KMS-11 (cell line): ENCODE data around the gene SRSF4.

Experiments used
- H2AFZ ChIP-seq: fragments of 200-600 bp; sonication (generic); 2 replicates; pipeline ENCODE4 v1.6.1; 2016; ENCODE audit warnings: antibody characterized with exemption, mixed run types, low read depth
- H3K27ac ChIP-seq: fragments of 200-600 bp; sonication (generic); 2 replicates; pipeline ENCODE4 v1.6.1; 2016; ENCODE audit warnings: mild to moderate bottlenecking, mixed run types
- H3K27me3 ChIP-seq: fragments of 200-600 bp; sonication (generic); 2 replicates; pipeline ENCODE4 v1.6.1; 2017; ENCODE audit warnings: mild to moderate bottlenecking, low read depth, mixed run types, moderate library complexity; ENCODE audit not compliant: insufficient read depth
- H3K36me3 ChIP-seq: fragments of 200-600 bp; sonication (generic); 2 replicates; pipeline ENCODE4 v1.6.1; 2017; ENCODE audit warnings: mild to moderate bottlenecking, mixed run types; ENCODE audit not compliant: insufficient read depth
- H3K4me1 ChIP-seq: fragments of 200-600 bp; sonication (generic); 2 replicates; pipeline ENCODE4 v1.6.1; 2016; ENCODE audit warnings: mild to moderate bottlenecking, low read depth, mixed run types; ENCODE audit not compliant: poor library complexity, severe bottlenecking
- H3K4me2 ChIP-seq: fragments of 200-600 bp; sonication (generic); 2 replicates; pipeline ENCODE4 v1.7.0; 2016; ENCODE audit warnings: mild to moderate bottlenecking, mixed run types
- H3K4me3 ChIP-seq: fragments of 200-600 bp; sonication (generic); IDR thresholded peaks from 2 replicates; pipeline ENCODE4 v1.6.1; 2017; ENCODE audit warnings: low read depth, low read length, mixed read lengths; ENCODE audit not compliant: insufficient read depth
- H3K79me2 ChIP-seq: fragments of 200-600 bp; sonication (generic); 2 replicates; pipeline ENCODE4 v1.6.1; 2016; ENCODE audit warnings: low read depth, mixed run types; ENCODE audit not compliant: insufficient read depth
- H3K9ac ChIP-seq: fragments of 200-600 bp; sonication (generic); 2 replicates; pipeline ENCODE4 v1.6.1; 2016; ENCODE audit warnings: mild to moderate bottlenecking, mixed run types
- H4K20me1 ChIP-seq: fragments of 200-600 bp; sonication (generic); 2 replicates; pipeline ENCODE4 v1.6.1; 2016; ENCODE audit warnings: mild to moderate bottlenecking, mixed run types; ENCODE audit not compliant: insufficient read depth
- CTCF ChIP-seq: fragments of 200-600 bp; sonication (generic); conservative IDR thresholded peaks from 2 replicates; pipeline ENCODE4 v1.6.1; 2017; ENCODE audit warnings: low read depth, mild to moderate bottlenecking, antibody characterized with exemption, low read length, moderate library complexity, mixed read lengths

Gene SRSF4

GRCh38 chr1:29123887-29124365, 57.8 kb downstream of the SRSF4 start, which contains the start of gene TMEM200B:
TMEM200B (minus strand) TSS chr1:29123903; CDS start chr1:29121828, 2,075 bp downstream.
- H3K4me2 ChIP-seq = peak within 1 kb of the TSS; percentile 64
- no peaks in the 10 kb centered on the region for H3K79me2 ChIP-seq
- H3K27ac ChIP-seq = no peak within 1 kb of the TSS
- no peaks in the 10 kb centered on the region for H4K20me1 ChIP-seq
- H2AFZ ChIP-seq = peak within 1 kb of the TSS; percentile 78
- H3K36me3 ChIP-seq = no peaks in the 10 kb centered on the region
- H3K4me1 ChIP-seq = no peaks in the 10 kb centered on the region
- no peaks in the 10 kb centered on the region for H3K27me3 ChIP-seq
- peak within 1 kb of the TSS; percentile 47 for H3K9ac ChIP-seq
- H3K4me3 ChIP-seq = no peak within 1 kb of the TSS
- no peak for TF ChIP-seq CTCF

GRCh38 chr1:29123053-29123886, 58.4 kb downstream of the SRSF4 start:
- H2AFZ ChIP-seq = no peak overlapping the region
- no peaks in the 10 kb centered on the region for H3K27me3 ChIP-seq
- H3K4me1 ChIP-seq = no peaks in the 10 kb centered on the region
- H3K9ac ChIP-seq = no peak overlapping the region
- no peak overlapping the region for H3K27ac ChIP-seq
- no peak overlapping the region for H3K4me3 ChIP-seq
- H4K20me1 ChIP-seq = no peaks in the 10 kb centered on the region
- TF ChIP-seq CTCF = no peak
- no peaks in the 10 kb centered on the region for H3K36me3 ChIP-seq
- no peaks in the 10 kb centered on the region for H3K79me2 ChIP-seq
- H3K4me2 ChIP-seq = no peak overlapping the region

DNA sequence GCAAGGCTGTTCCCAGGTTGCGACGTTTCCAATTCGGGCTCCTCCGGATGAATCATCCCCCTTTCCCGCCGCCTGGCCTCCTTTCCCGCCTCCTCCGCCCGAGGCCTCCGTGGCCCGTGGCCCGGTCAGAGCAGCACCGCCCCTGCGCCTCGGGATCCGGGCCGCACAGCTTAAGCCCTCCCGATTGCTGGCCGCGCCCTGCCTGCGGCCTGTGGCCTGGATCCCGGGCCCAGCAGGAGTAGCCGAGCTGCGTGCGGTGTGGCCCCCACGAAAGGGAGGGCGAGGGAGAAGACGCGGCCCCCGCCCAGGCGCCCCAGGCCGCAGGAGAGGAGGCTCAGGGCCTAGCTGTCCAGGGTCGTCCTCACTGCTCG, 59.0 kb downstream of the SRSF4 start:
- H3K36me3 ChIP-seq = peaks cover 3% of the 10 kb centered on the region; the same call in 1 of the 2 replicates
- no peak overlapping the region for H3K4me2 ChIP-seq
- no peaks in the 10 kb centered on the region for H3K79me2 ChIP-seq
- no peak overlapping the region for H3K4me3 ChIP-seq
- H4K20me1 ChIP-seq = no peaks in the 10 kb centered on the region
- H2AFZ ChIP-seq = no peak overlapping the region
- no peak overlapping the region for H3K27ac ChIP-seq
- no peak for TF ChIP-seq CTCF
- H3K27me3 ChIP-seq = no peaks in the 10 kb centered on the region
- no peaks in the 10 kb centered on the region for H3K4me1 ChIP-seq
- H3K9ac ChIP-seq = no peak overlapping the region

- Histone ChIP-seq H3K4me3 (no peak overlapping the region), H3K4me2 (no peak overlapping the region), H3K36me3 (peaks cover 3% of the 10 kb centered on the region; the same call in 1 of the 2 replicates), H3K4me1 (no peaks in the 10 kb centered on the region), H3K27me3 (no peaks in the 10 kb centered on the region), H2AFZ (no peak overlapping the region), H3K27ac (no peak overlapping the region), H4K20me1 (no peaks in the 10 kb centered on the region), H3K79me2 (no peaks in the 10 kb centered on the region), H3K9ac (no peak overlapping the region)
- no peak for TF ChIP-seq CTCF
Observed at GRCh38 chr1:29121936-29122681, 59.6 kb downstream of the SRSF4 start.
